ENCODE measurements around the gene ACIN1.

The ACIN1 gene

DNA sequence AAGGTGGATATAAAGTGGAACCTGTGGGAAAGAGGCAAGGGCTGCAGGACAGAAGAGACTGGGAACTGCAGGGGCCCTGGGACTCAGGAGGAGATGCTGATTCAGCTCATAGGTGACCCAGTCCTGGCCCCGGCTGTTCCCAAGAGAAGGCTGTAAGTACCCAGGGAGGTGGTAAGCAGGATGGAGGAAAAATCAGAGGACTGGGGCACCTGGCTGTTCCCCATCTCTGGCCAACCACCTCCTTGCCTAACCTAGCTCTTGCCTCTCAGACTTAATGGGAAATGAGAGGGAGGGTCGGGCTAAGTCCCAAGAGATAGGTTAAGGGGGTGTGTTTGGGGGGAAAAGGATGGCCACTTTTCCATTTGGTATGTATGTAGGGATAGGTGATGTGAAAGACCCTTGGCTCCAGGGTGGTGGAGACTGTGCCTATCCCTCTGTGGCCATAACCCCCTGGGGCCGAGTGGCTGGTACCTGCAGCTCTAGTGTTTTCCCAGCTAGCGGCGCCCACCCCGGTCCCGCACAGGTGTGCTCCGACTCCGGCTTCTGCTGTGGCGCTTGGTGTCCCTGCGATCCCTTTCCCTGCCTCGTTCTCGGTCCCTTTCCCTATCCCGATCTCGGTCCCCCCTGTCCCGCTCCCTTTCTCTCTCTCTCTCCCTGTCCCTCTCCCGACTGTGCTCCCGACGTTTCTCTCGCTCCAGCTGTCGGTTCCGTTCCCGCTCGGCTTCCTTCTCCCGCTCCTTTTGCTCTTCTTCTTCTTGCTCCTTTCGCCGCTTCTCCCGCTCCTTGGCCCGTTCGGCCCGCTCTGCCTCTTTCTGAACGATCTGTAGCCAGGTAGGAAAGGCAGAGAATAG, 36.1 kb downstream of the ACIN1 start:
- in situ Hi-C loops (cut with MboI; ENCODE audit: low sequenced_read_pairs), result loop anchor here (10.0 kb wide), 1 partner anchor 64 kb away; no protein-coding TSS in a partner anchor

DNA sequence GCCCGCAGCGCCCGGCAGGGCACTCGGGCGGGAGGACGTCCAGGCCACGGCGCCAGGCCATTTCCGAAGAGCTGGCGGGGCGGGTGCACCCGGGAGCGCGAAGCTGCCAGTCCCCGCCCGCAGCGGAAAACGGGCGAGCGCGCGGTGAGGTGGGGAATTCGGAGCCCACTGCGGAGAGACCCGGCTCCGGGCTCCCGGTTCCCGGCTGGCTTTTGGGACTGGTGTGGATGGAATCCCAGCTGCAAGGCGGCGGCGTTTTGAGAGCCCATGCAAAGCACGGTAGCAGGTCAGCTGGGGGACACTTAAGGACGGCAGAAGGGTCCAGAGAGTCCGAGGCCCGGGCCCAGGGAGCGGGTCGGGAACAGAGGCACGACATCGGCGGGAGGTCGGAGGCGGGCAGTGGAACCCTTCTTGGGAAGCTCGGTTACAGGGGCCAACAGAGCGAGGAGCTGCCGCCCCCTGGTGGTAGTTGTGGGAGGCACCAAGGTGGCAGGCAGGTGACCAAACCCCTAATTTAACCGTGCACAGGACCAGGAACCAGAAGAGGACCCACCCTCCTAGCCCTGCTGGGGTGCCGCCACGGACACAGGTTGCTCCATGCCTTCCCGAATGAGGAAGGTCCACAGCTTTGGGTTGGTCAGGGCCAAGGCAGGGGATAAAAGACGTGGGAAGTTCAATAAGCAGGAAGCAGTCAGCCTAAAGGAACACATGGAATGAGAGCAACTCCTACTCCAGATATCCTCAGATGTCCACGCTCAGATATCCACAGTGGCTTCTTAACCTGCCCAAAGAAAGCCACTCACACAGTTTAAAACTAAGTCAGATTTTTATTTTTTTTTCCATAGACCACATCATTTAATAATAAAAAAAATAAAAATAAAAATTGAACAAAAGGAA, 36.9 kb downstream of the ACIN1 start:
- in situ Hi-C loops (cut with MboI; ENCODE audit: low sequenced_read_pairs), result loop anchor here (10.0 kb wide), 1 partner anchor 63 kb away; no protein-coding TSS in a partner anchor

DNA sequence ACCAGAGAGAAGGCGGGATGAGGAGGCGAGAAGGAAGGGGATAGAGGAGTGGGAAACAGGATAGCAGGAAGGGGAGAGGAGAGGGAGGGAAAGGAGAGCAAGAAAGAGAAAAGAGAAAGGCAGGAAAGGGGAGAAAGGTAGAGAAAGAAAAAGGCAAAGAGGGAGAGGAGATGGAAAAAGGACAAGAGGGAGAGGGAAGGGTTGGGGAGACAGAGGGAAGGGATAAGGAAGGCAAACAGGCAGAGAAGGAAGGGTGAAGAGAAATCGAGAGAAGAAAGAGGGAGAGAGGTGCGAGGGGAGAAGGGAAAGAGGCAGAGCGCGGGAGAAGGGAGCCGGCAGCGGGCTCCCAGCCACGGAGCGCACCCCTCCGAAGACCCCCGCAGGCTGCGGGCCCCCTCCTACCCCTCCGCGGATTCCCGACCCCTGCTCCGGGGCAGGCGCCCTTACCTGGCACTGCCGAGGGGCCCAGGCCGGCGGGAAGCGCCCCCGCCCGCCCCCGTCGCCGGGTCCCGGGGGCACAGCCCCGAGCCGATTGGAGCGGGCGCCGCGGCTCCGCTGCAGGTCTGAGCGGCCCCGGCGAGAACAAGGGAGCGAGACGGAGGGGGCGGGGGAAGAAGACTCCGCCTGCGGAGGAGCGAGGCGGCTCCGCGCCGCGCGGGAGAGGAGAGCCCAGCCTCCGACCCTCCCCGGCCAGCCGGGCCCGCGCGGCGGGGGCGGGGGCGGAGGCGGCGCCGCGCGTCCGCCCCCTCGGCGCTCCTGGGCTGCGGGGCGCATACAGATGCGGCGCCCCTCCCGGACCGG, 37.8 kb downstream of the ACIN1 start, which contains the start of gene CDH24:
Gene CDH24, minus strand, starts transcription at position 565 of the 801 bp plus-strand sequence. CDS start 1,787 bp downstream, outside the sequence.
- in situ Hi-C loops (cut with MboI; ENCODE audit: low sequenced_read_pairs), result loop anchor here (10.0 kb wide), 1 partner anchor 62 kb away; no protein-coding TSS in a partner anchor

DNA sequence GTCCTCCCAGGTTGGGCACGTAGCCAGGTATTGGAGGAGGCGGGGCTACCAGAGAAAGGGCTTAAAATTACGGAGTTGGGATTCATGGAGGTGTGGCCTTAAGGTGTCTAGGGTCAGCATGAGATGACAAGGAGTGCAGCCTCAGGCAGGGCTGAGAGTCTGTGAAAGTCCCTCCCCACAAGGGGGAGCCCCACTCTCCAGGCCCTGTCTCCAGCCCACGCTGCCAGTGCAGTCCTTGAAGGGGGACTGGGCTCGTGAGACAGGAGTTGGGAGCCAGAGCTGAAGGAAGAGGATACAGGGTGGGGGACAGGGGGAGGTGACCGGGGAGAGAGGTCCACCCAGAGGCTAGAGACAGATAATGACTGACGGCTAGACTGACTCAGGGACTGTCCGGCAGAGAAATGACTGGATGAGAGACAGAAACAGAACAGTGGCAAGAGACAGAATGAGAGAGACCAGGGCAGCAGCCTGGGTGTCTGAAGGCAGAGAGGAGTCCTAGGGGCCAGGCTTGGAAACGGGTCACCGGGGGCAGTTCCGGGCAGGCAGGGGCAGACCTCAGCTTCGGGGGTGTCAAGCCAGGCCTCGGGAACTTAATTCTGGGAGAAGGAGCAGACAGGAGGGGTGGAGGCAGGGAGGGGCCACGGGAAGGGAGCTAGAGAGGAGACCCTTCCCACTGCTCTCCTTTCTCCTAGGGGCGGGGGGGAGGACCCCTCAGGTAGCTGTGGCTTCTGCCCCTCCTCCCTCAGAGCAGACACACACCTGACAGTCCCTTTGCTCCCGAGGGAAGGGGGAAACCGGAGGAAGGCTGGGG, 38.6 kb downstream of the ACIN1 start:
- in situ Hi-C loops (cut with MboI; ENCODE audit: low sequenced_read_pairs), result loop anchor here (10.0 kb wide), 1 partner anchor 62 kb away; no protein-coding TSS in a partner anchor

DNA sequence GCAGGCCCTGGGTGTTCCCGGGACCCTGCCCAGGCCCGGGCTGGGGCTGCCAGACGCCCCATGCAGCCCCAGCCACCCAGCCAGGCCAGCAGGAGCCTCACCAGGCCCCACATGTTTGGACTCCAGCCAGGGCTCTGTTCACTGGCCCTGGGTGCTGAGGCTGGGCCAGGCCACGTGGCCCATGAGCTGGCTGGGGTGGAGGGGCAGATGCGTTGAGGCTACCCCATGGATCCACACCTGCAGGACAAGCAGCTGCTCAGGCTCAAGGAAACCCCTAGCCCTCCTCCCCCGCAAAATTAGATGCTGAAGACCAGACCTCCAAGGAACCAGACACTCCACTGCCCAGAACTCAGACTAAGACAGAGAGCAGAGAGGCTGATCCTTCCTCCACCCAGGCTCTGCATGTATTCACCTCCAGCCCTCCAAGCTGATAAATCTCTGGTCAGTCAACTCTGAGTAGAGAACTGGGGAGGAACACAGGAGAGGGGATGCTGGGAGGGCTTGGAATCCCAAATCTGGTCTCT, 39.3 kb downstream of the ACIN1 start:
- in situ Hi-C loops (cut with MboI; ENCODE audit: low sequenced_read_pairs), result loop anchor here (10.0 kb wide), 1 partner anchor 61 kb away; no protein-coding TSS in a partner anchor

DNA sequence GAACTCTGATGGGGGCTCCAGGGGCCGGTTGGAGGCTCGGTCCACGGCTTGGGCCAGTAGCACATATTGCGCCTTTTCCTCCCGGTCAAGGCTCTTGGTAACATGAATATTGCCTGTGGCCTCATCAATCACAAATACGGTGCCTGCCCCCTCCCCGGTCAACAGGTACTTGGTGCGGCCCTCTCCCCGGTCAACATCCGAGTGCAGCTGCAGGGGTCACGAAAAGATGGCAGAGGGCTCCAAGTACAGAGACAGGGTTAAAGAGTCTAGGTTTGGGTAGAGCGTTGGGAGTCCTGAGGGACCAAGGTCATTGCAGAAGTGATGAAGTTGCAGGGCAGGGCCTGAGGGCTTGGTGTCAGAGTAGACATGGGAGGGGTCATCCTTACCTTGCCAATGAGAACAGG, 39.8 kb downstream of the ACIN1 start:
- in situ Hi-C loops (cut with MboI; ENCODE audit: low sequenced_read_pairs), result loop anchor here (10.0 kb wide), 1 partner anchor 60 kb away; no protein-coding TSS in a partner anchor

DNA sequence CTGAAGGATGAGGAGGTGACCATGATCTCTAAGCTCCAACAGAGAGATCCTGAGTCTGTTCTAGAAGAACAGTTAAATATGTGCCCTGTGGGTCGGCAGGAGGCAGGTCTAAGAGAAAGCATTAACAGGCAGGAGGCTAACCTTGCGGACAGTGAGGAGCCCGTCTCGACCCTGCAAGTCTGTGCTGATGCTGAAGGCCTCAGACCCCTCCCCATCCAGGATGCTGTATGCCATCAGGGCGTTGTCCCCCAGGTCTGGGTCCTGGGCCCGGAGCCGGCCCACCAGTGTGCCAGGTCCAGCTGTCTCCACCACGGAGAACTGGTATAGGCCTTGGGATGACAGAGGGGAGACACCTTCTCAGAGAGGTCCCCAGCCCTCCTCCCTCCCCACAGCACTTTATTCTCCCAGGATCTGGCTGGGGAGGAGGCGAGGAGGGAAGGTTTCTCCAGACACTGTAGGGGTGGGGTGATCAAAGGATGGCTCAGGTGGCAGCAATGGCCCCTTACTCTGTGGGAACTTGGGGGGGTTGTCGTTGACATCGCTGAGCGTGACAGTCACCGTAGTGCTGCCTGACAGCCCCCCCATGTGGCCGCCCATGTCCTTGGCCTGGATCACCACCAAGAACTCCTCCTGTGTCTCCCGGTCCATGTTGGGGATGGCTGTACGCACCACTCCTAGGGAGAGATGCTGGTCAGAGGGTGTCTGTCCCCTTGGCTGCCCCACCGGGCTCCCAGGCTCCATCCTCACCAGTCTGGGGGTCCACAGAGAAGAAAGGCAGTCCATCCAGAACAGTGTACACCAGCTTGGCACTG, 40.7 kb downstream of the ACIN1 start:
- in situ Hi-C loops (cut with MboI; ENCODE audit: low sequenced_read_pairs), result loop anchor here (10.0 kb wide), 1 partner anchor 59 kb away; no protein-coding TSS in a partner anchor

DNA sequence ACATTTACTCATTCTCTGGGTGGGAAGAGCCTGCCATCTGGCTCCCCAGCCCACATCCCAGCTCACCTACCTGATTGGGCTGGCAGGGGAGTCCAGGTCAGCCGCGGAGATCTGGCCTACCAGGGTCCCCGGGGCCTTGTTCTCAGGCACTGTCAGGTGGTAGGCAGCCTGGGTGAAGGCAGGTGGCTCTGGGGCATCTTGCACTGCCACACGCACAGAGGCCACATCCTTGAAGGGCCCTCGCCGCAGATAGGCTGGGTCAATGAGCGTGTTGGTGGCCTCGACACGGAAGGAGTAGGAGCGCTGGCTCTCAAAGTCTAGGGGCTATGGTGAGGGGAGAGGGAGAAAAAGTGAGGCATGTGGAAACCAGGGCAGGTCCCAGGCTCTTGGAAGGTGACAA, 41.5 kb downstream of the ACIN1 start:
- in situ Hi-C loops (cut with MboI; ENCODE audit: low sequenced_read_pairs), result loop anchor here (10.0 kb wide), 1 partner anchor 59 kb away; no protein-coding TSS in a partner anchor

DNA sequence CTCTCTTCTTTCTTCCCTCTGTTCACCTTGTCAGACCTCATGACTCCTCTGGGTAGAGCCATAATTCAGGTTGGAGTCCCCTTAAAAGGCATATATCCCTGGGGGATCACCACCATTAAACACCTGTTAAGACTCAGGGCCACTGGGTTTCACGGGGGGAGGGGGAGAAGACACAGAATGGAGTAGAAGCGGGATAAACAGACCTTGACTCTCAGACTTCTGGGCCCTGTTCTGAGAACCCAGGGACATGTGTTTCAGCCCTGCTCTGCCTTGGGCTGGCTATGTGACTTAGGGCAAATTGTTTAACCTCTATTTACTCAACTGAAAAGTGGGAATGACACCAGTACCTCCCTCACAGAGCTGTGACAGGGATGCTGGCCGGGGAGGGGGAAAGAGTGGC, 42.3 kb downstream of the ACIN1 start:
- in situ Hi-C loops (cut with MboI; ENCODE audit: low sequenced_read_pairs), result loop anchor here (10.0 kb wide), 1 partner anchor 58 kb away; no protein-coding TSS in a partner anchor

DNA sequence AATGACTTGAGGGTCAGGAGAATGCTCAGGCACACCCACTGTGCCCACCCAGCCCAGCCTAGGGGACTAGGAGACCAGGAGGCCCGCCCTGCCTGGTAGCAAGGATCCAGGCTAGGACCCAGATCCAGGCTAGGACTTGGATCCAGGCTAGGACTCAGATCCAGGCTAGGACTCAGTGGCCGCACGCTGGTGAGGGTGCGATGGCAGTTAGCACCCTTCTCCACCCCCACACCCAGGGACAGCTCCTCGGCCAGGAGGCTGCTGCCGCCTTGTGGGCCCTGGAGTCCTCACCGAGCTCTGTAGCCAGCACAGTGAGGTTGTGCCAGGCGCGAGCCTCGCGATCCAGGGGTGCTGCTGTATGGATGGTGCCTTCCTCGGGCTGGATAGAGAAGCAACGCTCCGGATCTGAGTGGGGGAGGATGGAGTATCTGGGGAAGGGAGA, 42.7 kb downstream of the ACIN1 start:
- in situ Hi-C loops (cut with MboI; ENCODE audit: low sequenced_read_pairs), result loop anchor here (10.0 kb wide), 1 partner anchor 57 kb away; no protein-coding TSS in a partner anchor

DNA sequence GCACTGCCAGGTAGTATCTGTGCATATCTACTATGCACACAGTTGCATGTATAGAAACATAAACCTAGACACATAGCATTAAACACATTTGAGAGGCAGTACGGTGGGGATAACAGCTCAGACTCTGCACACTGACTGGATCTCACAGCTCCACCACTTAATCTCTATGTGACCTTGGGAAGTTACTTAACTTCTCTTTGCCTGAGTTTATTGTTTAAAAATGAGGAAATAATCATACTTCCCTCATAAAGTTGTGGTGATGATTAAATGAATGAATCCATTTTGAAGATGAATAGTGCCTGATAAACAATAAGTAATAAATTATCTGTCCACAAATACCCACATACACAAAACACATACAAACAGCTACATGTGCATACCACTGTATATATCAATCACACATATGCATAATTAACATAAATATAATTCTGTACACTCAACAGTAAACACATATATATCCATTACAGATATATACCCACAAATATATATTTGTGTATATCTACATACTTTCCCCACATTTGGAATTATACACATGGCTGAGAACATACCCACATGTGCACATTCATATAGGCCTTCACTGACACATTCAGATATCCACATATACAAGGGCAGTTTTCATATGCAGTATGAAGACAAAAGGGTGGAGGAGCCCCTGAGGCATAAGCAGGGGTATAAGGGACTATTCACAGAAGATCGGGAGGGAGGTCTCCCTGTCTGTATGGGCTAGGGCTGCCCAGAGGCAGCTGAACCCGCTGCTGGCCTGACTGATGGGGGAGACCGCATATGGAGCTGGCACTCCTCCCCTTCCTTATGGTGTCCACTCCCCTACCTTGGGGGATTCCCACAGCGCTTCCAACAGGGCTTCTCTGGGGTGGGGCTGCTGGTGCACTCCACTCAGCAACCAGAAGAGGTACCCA, 43.5 kb downstream of the ACIN1 start:
- in situ Hi-C loops (cut with MboI; ENCODE audit: low sequenced_read_pairs), result loop anchor here (10.0 kb wide), 1 partner anchor 57 kb away; no protein-coding TSS in a partner anchor

DNA sequence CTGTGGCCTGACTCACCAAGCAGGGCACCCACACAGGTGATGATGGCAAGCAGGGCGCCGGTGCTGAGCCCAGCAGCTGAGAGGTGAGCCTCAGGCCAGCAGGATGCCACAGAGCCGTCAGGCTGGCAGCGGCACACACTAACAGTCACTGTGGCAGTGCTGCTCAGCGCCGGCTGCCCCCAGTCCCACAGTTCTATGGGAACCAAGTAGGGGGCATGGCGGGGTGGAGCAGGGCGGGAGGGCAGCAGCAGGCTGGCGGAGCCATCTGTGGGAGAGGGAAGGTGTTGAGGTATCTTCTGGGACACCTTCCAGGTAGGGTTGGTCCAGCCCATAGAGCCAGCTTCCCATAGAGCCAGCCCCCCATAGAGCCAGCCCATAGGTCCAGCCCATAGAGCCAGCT, 45.9 kb downstream of the ACIN1 start:
- in situ Hi-C loops (cut with MboI; ENCODE audit: low sequenced_read_pairs), result no loop called here

DNA sequence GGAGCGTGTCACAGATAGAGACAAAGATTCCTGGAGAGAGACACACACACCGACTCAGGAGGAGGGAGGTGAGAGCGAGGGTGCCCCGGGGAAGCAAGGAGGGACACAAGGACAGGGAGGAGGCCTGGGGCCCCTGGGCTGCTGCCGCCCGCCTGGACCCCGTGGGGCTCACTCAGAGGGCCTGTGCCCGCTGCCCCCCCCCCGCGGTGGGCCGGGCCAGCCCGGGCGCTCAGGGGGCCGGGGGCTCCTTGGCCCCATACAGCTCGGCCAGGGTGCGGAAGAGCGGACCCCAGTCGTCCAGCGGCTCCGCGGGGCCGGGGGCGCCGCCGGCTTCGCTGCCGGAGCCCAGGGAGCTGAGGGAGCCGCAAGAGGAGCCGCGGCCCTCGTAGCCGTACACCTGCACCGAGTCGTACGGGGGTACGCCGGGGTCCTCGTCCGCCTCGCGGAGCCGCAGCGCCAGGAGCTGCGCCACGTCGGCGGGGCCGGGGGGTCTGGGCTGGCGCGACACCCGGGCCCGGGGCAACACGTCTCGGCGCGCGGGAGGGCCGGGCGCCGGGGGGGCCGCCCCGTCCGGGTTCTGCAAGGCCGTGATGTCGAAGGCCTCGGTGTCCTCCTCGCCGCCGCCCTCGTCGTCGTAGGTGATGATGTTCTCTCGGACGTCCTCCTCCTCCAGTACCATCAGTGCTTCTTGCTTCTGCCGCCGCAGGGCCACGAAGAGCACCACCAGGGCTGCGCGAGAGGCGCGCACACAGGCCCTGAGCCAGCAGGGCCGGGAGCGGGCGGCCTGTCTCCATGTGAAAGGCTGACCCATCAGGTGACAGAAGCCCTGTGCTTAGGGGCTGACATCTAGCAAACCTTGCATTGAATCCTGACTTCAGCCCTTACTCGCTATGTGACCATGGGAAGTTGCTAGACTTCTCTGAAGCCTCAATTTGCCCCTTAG, 46.9 kb downstream of the ACIN1 start:
- in situ Hi-C loops (cut with MboI; ENCODE audit: low sequenced_read_pairs), result no loop called here

DNA sequence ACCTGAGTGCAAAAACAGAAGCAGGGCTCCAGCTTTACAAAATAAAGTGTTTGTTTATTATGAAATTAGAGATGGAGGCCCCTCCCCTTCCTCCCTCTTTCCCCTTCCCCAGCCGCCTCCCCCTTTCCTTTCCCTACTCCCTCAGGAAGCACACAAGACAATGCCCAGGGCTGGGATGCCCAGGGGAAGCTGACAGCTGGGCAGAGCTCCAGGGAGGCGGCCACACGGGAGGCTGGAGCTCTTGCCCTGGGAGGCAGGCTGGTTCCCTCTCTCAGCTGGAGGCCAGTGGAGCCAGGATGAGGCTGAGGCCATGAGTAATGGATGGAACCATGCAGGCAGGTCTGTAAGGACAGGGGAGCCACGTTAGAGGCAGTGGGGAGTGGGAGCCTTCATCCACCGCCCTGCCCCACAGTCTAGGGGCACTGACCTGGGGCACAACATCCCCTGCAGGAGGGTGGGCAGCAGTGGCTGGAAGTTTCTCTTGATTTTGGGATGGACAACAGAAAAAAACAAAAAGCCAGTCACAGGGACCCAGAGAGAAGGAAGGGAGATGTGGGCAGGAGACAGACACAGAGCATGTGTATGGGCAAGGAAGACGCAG, 47.8 kb downstream of the ACIN1 start:
- in situ Hi-C loops (cut with MboI; ENCODE audit: low sequenced_read_pairs), result no loop called here

All from HL-60/S4 treated with phorbol 12-myristate 13-acetate at 8.2 ng/mL for 4 days and 3 days (cell line).